ENCODE results near the gene CCT3.
A peak's percentile ranks its signal among the peaks of the same experiment; 100 is the strongest.
"Not testable (repeated sequence)": the region's sequence is repeated elsewhere in the genome, so short reads cannot be mapped to it uniquely, and the experiment has no call there.

CCT3 gene

GRCh38 chr1:156336242-156336641, 1.9 kb downstream of the CCT3 start:
- no peak for DNase-seq (ENCODE audit: low spot score)

GRCh38 chr1:156323179-156323578, 14.9 kb downstream of the CCT3 start:
- DNase-seq (ENCODE audit: low spot score) = not testable (repeated sequence)

DNA sequence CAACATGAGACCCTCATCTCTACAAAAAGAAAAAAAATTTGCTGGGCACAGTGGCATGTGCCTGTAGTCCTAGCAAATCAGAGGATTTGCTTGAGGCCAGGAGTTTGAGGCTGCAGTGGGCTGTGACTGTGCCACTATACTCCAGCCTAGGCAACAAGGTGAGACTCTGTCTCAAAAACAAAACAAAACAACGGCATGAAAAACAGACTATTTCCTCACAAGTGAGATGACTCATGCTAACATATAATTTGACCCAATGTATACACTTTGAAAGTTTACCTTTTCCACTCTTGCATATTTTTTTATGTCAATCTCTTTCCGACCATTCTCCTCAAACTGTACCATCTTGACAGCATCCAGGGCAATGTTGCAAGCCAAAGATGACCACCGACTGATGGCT, 17.5 kb downstream of the CCT3 start:
- no peak for DNase-seq (ENCODE audit: low spot score)

DNA sequence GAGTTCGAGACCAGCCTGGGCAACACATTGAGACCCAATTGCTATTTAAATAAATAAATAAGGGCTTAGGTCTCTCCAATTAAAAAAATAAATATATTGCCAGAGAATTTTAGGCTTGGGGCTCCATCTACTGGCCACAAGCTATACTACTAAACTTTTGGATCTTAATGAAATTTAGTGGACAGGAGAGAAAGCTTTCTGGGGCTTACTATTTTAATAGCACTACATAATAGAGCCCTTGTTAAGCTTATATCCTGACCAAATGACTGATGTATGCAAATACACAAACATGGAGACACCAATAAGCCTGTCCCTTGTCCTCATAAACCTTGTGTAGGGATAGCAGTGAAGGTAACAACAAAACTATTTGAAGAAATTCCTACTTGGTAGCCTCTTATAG, 18.4 kb downstream of the CCT3 start:
- DNase-seq (ENCODE audit: low spot score) = no peak

DNA sequence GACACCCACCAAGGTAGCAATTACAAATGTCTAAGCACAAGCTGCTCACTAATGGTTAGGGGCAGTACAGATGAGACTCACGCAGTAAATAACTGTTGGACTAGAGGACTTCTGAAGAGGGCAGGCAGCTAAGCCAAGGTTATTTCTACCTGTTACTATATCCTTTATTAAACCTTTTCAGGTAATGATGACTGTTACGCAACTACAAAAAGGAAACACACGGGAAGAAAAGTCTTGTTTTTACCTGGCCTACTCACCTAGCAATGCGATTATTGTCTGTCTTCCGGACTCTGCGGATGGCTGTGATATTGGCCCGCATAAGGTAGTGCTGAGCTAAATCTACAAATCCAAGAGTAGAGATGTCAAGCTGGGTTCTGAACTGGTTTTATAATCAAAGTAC, 21.2 kb downstream of the CCT3 start:
- no peak for DNase-seq (ENCODE audit: low spot score)

GRCh38 chr1:156310962-156311361, 27.1 kb downstream of the CCT3 start:
- DNase-seq (ENCODE audit: low spot score) = no peak

- no peak for DNase-seq (ENCODE audit: low spot score)
Observed at GRCh38 chr1:156308078-156308477, 30.0 kb downstream of the CCT3 start.

DNA sequence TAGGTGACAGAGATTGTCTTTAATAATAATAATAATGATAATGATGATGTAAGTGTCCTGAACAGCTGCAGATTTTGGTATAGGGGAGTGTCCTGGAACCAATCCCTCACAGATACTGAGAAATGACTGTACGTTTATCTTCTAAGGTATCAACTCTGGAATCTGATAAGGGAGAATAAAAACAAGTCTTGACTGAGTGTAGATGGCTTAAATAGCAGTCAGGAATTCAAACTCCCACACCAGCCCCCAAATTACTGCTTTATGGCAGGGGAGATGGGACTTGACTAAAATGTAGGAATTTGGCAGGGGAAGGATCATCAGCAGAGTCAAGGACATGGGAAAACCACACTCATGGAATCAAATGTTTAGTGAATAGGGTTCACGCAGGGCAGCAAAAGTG, 32.9 kb downstream of the CCT3 start:
- no peak for DNase-seq (ENCODE audit: low spot score)

- DNase-seq (ENCODE audit: low spot score) = no peak
Observed at GRCh38 chr1:156303241-156303640, 34.9 kb downstream of the CCT3 start.

- no peak for DNase-seq (ENCODE audit: low spot score)
Observed at GRCh38 chr1:156298852-156299357, 39.2 kb downstream of the CCT3 start, which contains the start of gene VHLL. TSS of gene VHLL (minus strand) at chr1:156299307. CDS start at chr1:156299189, 118 bp downstream.

- peak; percentile 72 for DNase-seq (ENCODE audit: low spot score)
Observed at GRCh38 chr1:156295391-156295947, 42.6 kb downstream of the CCT3 start, which contains the start of gene GLMP. TSS of gene GLMP (minus strand) at chr1:156295679. CDS start at chr1:156295645, 34 bp downstream.

GRCh38 chr1:156293895-156294294, 44.2 kb downstream of the CCT3 start:
- DNase-seq (ENCODE audit: low spot score) = no peak

DNA sequence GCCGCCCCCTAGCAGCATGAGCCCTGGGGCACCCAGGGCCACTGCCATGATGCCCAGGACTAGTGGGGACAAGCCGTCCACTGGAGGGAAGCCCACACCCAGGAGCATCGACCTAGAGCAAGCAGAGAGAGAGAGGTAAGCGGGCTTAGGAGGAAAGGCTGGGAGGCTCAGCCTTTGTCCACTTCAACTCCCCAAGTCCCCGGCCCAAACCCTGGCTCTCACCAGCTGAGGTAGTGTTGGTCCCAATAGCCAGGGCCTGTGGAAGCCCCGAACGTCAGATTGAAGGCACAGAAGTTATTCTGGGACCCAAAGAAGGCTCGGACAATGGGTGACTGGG, 45.0 kb downstream of the CCT3 start:
- no peak for DNase-seq (ENCODE audit: low spot score)

DNA sequence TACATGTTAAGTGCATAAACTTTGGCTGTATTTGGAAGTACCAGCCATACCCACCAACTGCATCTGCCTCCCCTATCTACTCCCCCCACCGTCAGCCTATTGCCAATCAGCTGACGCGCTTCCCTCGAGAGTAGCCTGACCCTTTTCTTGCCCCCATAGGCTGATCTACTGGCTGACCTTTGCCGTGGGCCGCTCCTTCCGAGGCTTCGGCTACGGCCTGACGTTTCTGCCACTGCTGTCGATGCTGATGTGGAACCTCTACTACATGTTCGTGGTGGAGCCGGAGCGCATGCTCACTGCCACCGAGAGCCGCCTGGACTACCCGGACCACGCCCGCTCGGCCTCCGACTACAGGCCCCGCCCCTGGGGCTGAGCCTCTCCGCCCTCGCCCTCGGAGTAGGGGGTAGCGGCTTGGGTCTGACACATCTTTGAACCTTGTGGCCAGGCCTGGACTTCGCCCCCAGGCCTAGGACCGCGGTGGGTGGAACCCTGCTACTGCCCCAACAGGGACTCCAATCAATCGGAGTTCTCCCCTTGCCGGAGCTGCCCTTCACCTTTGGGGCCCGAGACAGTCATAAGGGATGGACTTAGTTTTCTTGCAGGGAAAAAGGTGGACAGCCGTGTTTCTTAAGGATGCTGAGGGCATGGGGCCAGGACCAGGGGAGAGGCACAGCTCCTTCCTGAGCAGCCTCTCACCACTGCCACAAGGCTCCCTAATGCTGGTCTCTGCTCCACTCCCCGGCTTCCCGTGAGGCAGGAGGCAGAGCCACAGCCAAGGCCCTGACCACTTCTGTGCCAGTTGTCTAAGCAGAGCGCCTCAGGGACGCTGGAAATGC, 46.6 kb downstream of the CCT3 start:
- DNase-seq (ENCODE audit: low spot score) = no peak

DNA sequence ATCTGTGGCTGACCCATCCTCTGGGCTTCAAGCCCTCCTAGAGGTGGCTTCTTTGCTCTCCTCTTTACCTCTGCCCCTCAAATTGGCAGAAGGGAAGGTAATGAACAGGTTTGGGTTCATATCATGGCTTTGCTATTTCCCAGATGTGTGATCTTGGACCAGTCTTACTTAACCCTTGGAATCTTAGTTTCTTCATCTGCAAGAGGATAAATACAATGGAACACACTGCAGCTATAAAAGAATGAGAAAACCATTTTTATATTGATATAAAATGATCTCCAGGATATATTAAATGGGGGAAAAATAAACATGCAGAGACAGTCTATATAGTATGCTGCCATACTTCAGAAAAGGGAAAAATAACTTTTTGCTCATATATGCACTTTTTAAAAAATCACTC, 48.2 kb downstream of the CCT3 start:
- DNase-seq (ENCODE audit: low spot score) = no peak

DNA sequence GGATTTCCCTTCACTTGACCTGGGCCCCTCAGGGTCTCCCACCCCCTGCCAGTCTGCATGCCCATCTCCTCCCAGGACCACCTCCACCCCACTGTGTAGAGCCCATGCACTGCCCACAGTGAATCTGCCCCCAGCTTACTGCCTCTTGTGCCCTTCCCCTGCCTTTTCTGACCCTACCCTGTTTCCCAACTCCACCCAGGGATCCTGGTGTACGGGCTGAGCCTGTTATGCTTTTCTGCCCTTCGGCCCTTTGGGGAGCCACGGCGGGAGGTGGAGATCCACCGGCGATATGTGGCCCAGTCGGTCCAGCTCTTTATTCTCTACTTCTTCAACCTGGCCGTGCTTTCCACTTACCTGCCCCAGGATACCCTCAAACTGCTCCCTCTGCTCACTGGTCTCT, 52.0 kb downstream of the CCT3 start:
- no peak for DNase-seq (ENCODE audit: low spot score)

DNA sequence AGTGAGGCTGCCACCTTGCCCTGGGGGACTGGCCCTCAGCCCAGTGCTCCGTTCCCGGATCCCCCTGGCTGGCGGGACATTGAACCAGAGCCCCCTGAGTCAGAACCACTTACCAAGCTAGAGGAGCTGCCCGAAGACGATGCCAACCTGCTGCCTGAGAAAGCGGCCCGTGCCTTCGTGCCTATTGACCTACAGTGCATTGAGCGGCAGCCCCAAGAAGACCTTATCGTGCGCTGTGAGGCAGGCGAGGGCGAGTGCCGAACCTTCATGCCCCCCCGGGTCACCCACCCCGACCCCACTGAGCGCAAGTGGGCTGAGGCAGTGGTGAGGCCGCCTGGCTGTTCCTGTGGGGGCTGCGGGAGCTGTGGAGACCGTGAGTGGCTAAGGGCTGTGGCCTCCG, 52.7 kb downstream of the CCT3 start:
- DNase-seq (ENCODE audit: low spot score) = no peak

DNA sequence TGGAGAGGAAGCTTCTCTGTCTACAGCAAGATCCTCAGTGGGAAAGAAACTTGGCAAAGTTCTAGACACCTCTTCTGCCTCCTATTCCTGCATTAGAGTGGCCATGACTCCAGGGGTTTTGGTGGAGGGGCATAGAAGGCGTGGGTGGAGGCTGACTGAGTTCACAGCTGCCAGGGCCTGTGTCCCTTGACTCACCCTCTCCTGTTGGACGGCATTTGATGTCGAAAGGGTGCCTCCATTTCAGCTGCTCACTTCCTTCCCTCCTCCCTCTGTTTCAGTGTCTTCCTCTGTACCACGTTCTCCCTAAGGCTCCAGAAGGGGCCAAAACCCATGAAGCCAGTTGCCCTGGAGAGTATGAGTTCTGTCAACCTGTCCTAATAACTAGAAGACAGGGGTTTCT, 53.3 kb downstream of the CCT3 start:
- no peak for DNase-seq (ENCODE audit: low spot score)

GRCh38 chr1:156284112-156284511, 54.0 kb downstream of the CCT3 start, which contains the start of gene TMEM79:
TSS of gene TMEM79 (plus strand) at chr1:156284325. CDS start at chr1:156285227, 902 bp downstream.
- DNase-seq (ENCODE audit: low spot score) = no peak

- no peak for DNase-seq (ENCODE audit: low spot score)
Observed at GRCh38 chr1:156283521-156283920, 54.6 kb downstream of the CCT3 start.

DNA sequence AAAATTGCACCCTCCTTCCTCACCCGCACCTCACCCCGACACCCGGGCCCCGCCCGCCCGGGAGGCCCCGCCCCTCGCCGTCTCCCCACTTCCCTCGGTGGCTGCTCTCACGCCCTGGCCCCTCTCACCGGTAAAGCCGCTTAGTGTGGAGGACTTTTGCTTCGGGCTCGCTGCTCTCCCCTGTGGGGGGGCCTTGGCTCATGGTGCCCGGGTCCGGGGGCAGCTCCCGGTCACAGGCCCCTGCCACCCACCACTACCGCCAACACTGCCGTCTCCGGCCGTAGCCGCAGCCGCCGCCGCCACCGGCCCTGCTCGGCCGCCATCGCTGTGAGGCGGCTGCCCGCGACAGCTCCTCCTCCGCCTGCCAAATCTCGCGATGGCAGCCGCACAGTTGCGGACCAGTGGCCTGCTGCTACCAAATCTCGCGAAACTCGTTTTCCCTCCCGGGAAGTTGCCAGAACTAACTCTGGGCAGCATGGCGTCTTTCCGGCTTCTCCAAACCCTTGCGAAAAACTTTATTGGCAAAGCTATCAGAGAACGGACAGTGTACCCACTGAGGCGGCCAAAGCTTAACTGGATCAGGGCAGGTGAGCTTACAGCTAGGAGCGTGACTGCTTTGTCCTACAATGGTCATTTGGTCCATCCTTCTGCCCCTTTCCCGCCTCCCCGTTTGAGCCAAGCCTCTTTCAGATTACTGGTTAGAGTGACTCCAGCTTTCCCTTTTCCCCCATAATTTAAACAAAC, 55.4 kb downstream of the CCT3 start, which contains the start of gene SMG5:
SMG5 (minus strand) TSS at position 347 of the 744 bp plus-strand sequence; CDS start at position 202, 145 bp downstream.
- peak; percentile 98 for DNase-seq (ENCODE audit: low spot score)

- peak; percentile 70 for DNase-seq (ENCODE audit: low spot score)
Observed at GRCh38 chr1:156281693-156282478, 56.2 kb downstream of the CCT3 start.

Data from LoVo (cell line).